Brain microvascular endothelial cell (primary cell): Measurements from ENCODE around the gene ETV5.

Experiments used
- DNase-seq: peaks from one replicate; pipeline ENCODE4 v3.0.0-alpha.2; 2020
- H3K27ac ChIP-seq: fragments of 250-450 bp; sonication (Bioruptor Pico); 2 replicates; pipeline ENCODE4 v1.5.1; 2020; ENCODE audit warnings: mild to moderate bottlenecking, moderate library complexity
- H3K27me3 ChIP-seq: fragments of 250-450 bp; sonication (Bioruptor Pico); replicated peaks from 2 replicates; pipeline ENCODE4 v1.5.1; 2020; ENCODE audit warnings: mild to moderate bottlenecking
- H3K36me3 ChIP-seq: fragments of 250-450 bp; sonication (Bioruptor Pico); replicated peaks from 2 replicates; pipeline ENCODE4 v1.5.1; 2020; ENCODE audit warnings: mild to moderate bottlenecking
- H3K4me3 ChIP-seq: 2 replicates; pipeline ENCODE4 v1.5.1; 2011; ENCODE audit warnings: low read depth, mild to moderate bottlenecking, control low read depth, low read length, moderate library complexity
- in situ Hi-C: cut with HindIII; loops from 2 replicates; pipeline ENCODE4 v1.10.0; 2017; ENCODE audit warnings: low sequenced_read_pairs, low pct_ligation_motif_present
- TF ChIP-seq, protein P1 (sequence below): IDR thresholded peaks from 2 replicates; pipeline ENCODE4 v1.5.1; 2011; ENCODE audit warnings: low read depth, mild to moderate bottlenecking, moderate library complexity, low read length, control low read depth, inconsistent platforms; ENCODE audit errors: missing control alignments

Gene ETV5

DNA sequence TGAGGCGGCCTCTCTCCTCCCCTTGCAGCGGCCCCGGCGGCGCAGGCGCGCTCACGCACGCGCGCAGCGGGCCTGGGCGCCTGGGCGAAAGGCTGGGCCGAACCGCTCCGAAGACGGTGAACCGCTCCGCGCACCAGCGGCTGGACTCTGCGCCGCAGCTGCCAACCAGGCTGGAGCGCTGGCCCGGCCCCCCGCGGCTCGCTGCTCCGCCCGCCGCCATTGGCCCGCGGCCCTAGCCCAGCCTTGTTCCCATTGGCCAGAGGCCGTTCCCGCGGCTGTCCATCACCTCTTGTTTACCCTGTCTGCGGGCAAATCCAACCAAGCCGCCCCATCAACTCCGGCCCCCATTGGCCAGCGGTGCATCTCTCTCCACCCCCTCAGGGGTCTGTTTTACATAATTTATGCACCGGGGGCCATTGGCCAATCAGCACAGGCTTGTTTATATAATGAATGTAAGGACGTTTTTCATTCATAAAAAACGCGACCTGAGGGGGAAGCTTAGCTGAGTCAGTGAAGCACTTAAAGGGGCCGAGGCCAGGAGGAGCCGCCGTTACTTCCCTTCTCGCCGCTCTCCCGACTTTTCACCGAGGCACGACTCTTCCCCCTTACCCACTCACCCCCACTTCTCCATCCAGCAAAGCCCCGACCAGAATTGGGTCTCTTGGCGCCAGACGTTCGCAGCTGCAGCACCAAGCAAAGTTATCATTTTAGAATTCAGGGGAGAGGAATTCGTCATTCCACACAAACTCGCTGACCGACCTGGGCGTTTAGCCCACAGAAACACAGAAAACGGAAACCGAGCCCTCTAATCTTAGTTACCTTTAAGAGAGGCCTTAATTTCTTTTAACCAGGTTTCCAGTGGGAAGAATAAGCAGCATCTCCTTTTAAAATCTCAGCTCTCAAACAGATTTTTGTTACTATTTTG lies at the start of gene ETV5:
Gene ETV5, minus strand, starts transcription at position 149 of the 925 bp plus-strand sequence. CDS start 3,221 bp downstream, outside the sequence.
- TF ChIP-seq, protein P1, sequence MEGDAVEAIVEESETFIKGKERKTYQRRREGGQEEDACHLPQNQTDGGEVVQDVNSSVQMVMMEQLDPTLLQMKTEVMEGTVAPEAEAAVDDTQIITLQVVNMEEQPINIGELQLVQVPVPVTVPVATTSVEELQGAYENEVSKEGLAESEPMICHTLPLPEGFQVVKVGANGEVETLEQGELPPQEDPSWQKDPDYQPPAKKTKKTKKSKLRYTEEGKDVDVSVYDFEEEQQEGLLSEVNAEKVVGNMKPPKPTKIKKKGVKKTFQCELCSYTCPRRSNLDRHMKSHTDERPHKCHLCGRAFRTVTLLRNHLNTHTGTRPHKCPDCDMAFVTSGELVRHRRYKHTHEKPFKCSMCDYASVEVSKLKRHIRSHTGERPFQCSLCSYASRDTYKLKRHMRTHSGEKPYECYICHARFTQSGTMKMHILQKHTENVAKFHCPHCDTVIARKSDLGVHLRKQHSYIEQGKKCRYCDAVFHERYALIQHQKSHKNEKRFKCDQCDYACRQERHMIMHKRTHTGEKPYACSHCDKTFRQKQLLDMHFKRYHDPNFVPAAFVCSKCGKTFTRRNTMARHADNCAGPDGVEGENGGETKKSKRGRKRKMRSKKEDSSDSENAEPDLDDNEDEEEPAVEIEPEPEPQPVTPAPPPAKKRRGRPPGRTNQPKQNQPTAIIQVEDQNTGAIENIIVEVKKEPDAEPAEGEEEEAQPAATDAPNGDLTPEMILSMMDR: no peak
- no peaks in the 10 kb centered on the region for H3K27me3 ChIP-seq
- no peaks in the 10 kb centered on the region for H3K36me3 ChIP-seq
- H3K4me3 ChIP-seq: peak within 1 kb of the TSS; percentile 79
- H3K27ac ChIP-seq: peak within 1 kb of the TSS; percentile 76
- in situ Hi-C loops: no loop called here
- DNase-seq: peak; percentile 100

DNA sequence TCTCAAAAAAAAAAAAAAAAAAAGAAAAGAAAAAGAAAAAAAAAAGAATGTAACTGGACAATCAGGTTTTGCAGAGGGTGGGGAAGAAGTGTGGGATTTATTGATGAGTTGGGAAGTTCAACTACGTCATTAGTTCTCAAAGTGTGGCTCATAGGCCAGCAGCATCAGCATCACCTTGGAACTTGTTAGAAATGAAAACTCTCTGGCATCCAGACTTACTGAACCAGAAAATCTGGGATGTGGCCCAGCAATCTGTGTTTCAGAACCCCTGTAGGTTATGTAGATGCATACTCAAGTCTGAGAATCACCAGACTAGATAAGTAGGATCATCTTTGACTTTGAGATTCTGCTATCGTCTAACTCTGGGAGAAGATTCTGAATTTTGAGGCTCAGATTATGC lies 45.8 kb upstream of the ETV5 start:
- TF ChIP-seq, protein P1: no peak
- Histone ChIP-seq H3K27ac (no peak overlapping the region), H3K4me3 (no peak overlapping the region), H3K27me3 (no peaks in the 10 kb centered on the region), H3K36me3 (no peaks in the 10 kb centered on the region)
- DNase-seq: no peak
- in situ Hi-C loops: no loop called here

DNA sequence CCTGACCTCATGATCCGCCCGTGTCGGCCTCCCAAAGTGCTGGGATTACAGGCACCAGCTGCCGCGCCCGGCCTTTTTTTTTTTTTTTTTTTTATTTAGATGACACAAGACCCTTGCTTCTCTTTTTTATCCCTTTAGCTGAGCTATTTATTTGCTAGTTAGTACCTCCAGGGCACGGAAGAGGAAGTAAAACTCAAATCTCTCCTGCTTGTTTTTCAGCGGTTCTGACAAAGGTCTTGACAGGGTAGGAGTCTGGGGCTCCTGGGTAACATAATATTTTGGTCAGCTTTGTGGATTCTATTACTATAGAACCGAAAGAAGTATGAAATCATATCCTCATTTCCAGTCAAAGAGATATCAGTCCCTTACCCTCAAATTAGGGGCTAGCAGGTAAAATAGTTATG lies 44.0 kb upstream of the ETV5 start:
- Histone ChIP-seq H3K27me3 (no peaks in the 10 kb centered on the region), H3K4me3 (no peak overlapping the region), H3K27ac (no peak overlapping the region), H3K36me3 (no peaks in the 10 kb centered on the region)
- TF ChIP-seq, protein P1: no peak
- DNase-seq: no peak
- in situ Hi-C loops: no loop called here

DNA sequence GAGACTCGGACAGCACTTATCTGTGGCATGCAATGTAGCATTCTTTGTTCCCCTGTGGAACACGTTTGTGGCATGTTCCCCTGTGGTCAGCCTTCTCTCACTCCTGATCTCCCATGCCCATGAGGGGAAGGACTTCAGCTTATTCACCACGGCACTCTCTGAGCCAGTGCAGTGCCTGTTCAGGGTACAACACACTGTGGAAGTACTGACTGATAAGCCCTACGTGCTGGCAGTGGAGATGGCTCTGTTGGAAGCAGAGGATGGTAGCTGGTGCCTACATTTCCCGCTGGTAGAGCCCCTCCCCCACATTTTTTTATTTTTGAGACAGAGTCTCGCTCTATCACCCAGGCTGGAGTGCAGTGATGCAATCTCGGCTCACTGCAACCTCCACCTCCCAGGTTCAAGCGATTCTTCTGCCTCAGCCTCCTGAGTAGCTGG lies 43.5 kb upstream of the ETV5 start:
- H3K36me3 ChIP-seq: no peaks in the 10 kb centered on the region
- no peaks in the 10 kb centered on the region for H3K27me3 ChIP-seq
- TF ChIP-seq, protein P1: no peak
- DNase-seq: no peak
- no peak overlapping the region for H3K27ac ChIP-seq
- in situ Hi-C loops: no loop called here
- no peak overlapping the region for H3K4me3 ChIP-seq

DNA sequence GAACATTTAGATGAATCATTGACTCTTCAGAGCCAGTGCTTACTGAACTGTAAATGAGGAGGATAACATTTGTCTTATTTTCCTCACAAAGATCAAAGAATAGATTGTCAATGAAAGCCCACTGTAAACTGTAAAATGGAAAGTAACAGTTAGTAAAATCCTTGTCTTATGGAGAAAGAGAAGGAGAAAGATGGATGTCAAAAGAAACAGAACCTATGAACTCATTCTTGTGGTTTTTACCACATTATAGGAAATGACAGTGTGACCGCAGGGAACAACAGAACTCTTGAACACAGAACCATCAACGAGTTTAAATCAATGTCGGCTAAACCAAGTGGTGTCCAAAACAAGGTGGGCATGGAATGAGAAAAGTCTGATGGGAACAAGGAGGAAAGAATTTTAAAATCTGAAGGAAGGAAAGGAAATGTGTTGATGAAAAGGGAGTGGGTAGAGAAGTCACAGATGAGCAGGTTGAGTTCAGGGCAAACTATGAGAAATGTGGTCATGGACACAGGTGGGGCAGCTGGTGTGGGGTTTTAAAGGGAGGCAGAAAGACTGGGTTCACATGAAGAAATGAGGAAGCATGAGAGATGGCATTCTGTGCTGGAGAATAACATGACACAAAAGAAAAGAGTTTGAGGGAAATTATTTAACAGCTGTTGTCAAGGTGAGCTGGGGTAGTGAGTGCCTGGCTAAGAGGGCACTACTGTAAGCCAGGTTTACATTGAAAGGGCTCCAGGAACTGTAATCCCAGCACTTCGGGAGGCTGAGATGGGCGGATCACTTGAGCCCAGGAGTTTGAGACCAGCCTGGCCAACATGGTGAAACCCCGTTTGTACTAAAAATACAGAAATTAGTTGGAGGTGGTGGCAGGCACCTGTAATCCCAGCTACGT lies 42.4 kb upstream of the ETV5 start:
- TF ChIP-seq, protein P1: no peak
- in situ Hi-C loops: no loop called here
- H3K27ac ChIP-seq: no peak overlapping the region
- no peak overlapping the region for H3K4me3 ChIP-seq
- DNase-seq: no peak
- no peaks in the 10 kb centered on the region for H3K27me3 ChIP-seq
- no peaks in the 10 kb centered on the region for H3K36me3 ChIP-seq
